NCI-H510A (cell line): ENCODE measurements around the gene HNRNPUL2.

Experiments used
- DNase-seq: peaks from one replicate; lab custom pipeline; 2025; lab: John Stamatoyannopoulos, UW

The HNRNPUL2 gene

GRCh38 chr11:62667460-62667859 lies 59.8 kb downstream of the HNRNPUL2 start:
- DNase-seq, result no peak

- DNase-seq, result no peak
Measured at GRCh38 chr11:62666259-62666926, 60.9 kb downstream of the HNRNPUL2 start.

GRCh38 chr11:62665599-62666258 lies 61.5 kb downstream of the HNRNPUL2 start:
- DNase-seq, result peak; percentile 15

GRCh38 chr11:62665075-62665598 lies 62.1 kb downstream of the HNRNPUL2 start, which contains the start of the genes C11orf98 and CSKMT:
Gene C11orf98, minus strand, starts transcription at chr11:62665210. Its CDS starts 41 bp downstream, at chr11:62665169.
Gene CSKMT, plus strand, starts transcription at chr11:62665312. Its CDS starts 568 bp downstream, at chr11:62665880.
- peak; percentile 79 for DNase-seq

GRCh38 chr11:62664405-62665074 lies 62.7 kb downstream of the HNRNPUL2 start:
- DNase-seq, result peak; percentile 23
